Hepatocyte (in vitro differentiated cells): ENCODE measurements around the gene TNS3.

Source experiments
- EZH2 ChIP-seq: fragments of 200-600 bp; sonication (generic); IDR thresholded peaks from 2 replicates; pipeline ENCODE4 v1.6.1; 2016; ENCODE audit warnings: antibody characterized with exemption, mild to moderate bottlenecking, borderline replicate concordance
- EZH2phosphoT487 ChIP-seq: fragments of 200-600 bp; sonication (generic); IDR thresholded peaks from one replicate; pipeline ENCODE4 v1.6.1; 2018; ENCODE audit warnings: antibody characterized with exemption, mild to moderate bottlenecking, low read depth, moderate library complexity; ENCODE audit not compliant: unreplicated experiment, severe bottlenecking

GRCh38 chr7:47444376-47445098 lies 137.4 kb downstream of the TNS3 start:
- TF ChIP-seq EZH2: no peak
- no peak for TF ChIP-seq EZH2phosphoT487
